NCI-H2227 (cell line): ENCODE data around the gene LGALS7.
A peak's percentile ranks its signal among the peaks of the same experiment; 100 is the strongest.
"Not testable (repeated sequence)": the region's sequence is repeated elsewhere in the genome, so short reads cannot be mapped to it uniquely, and the experiment has no call there.

ENCODE experiments used
- DNase-seq: peaks from one replicate; lab custom pipeline; 2025; ENCODE audit not compliant: unreplicated experiment; lab: John Stamatoyannopoulos, UW

Gene LGALS7

GRCh38 chr19:38800577-38801347, 27.4 kb upstream of the LGALS7 start:
- DNase-seq, result no peak

- no peak for DNase-seq
Observed at GRCh38 chr19:38799104-38799503, 25.8 kb upstream of the LGALS7 start.

- not testable (repeated sequence) for DNase-seq
Observed at GRCh38 chr19:38797781-38798180, 24.5 kb upstream of the LGALS7 start.

- no peak for DNase-seq
Observed at GRCh38 chr19:38796154-38796553, 22.8 kb upstream of the LGALS7 start.

- DNase-seq, result no peak
Observed at GRCh38 chr19:38795549-38795948, 22.2 kb upstream of the LGALS7 start.

GRCh38 chr19:38793671-38794070, 20.4 kb upstream of the LGALS7 start:
- DNase-seq, result no peak

GRCh38 chr19:38793177-38793576, 19.9 kb upstream of the LGALS7 start:
- DNase-seq, result no peak

- no peak for DNase-seq
Observed at GRCh38 chr19:38792250-38793111, 19.2 kb upstream of the LGALS7 start.

- not testable (repeated sequence) for DNase-seq
Observed at GRCh38 chr19:38791451-38792064, 18.2 kb upstream of the LGALS7 start.

GRCh38 chr19:38790507-38791403, 17.4 kb upstream of the LGALS7 start:
- not testable (repeated sequence) for DNase-seq

- DNase-seq, result no peak
Observed at GRCh38 chr19:38788478-38789243, 15.3 kb upstream of the LGALS7 start, which contains the start of gene LGALS7B. Gene LGALS7B (plus strand): TSS chr19:38789200. CDS start chr19:38789227, 27 bp downstream.

- DNase-seq, result no peak
Observed at GRCh38 chr19:38786572-38787265, 13.4 kb upstream of the LGALS7 start.

- DNase-seq, result not testable (repeated sequence)
Observed at GRCh38 chr19:38786061-38786460, 12.7 kb upstream of the LGALS7 start.

- DNase-seq, result no peak
Observed at GRCh38 chr19:38785187-38785699, 11.9 kb upstream of the LGALS7 start.

GRCh38 chr19:38784224-38784623, 10.9 kb upstream of the LGALS7 start:
- no peak for DNase-seq

- DNase-seq, result not testable (repeated sequence)
Observed at GRCh38 chr19:38782212-38782611, 8.9 kb upstream of the LGALS7 start.

GRCh38 chr19:38781058-38781457, 7.7 kb upstream of the LGALS7 start:
- DNase-seq, result peak; percentile 96

- DNase-seq, result no peak
Observed at GRCh38 chr19:38780443-38780842, 7.1 kb upstream of the LGALS7 start.

- DNase-seq, result no peak
Observed at GRCh38 chr19:38778733-38779132, 5.4 kb upstream of the LGALS7 start.
